ENCODE data around the gene SSX4.
"Not testable (repeated sequence)": the region's sequence is repeated elsewhere in the genome, so short reads cannot be mapped to it uniquely, and the experiment has no call there.

- not testable (repeated sequence) for TF ChIP-seq CTCF, POLR2A (IDR thresholded peaks at IDR 0.05)
Observed at GRCh38 chrX:48359281-48359680, 24.1 kb upstream of the SSX4 start.
